Spleen (tissue), 11 donors: ENCODE measurements around the gene ATP2B3. TPM values are rescaled to one million over a fixed set of nuclear protein-coding genes. Genes with fewer than 3 reads are reported as not detected.

Experiments
- DNase-seq: peaks from one replicate; pipeline ENCODE4 v3.0.0-alpha.2; 2020
- H3K27ac ChIP-seq, 8 donors: fragments of 200-600 bp; sonication (generic) in 7 of 8; 1 replicate in 4 of 8; 2 replicates in 4 of 8; pipeline versions ENCODE4 v1.5.0 to v1.8.0; 2016 to 2021; ENCODE audit warnings: inconsistent platforms in 4 of 8, mild to moderate bottlenecking in 4 of 8, moderate library complexity in 1 of 8
- H3K27me3 ChIP-seq, 7 donors: fragments of 200-600 bp; sonication (generic) in 6 of 7; replicated peaks in 1 of 7; 1 replicate in 4 of 7; 2 replicates in 3 of 7; pipeline versions ENCODE4 v1.5.0 to v1.8.0; 2016 to 2021; ENCODE audit warnings: inconsistent platforms in 3 of 7, mild to moderate bottlenecking in 1 of 7
- H3K36me3 ChIP-seq, 6 donors: fragments of 200-600 bp; sonication (generic) in 5 of 6; 1 replicate in 4 of 6; 2 replicates in 2 of 6; pipeline versions ENCODE4 v1.5.0 to v1.8.0; 2016 to 2021; ENCODE audit warnings: inconsistent platforms in 2 of 6
- H3K4me1 ChIP-seq, 6 donors: fragments of 200-600 bp; sonication (generic) in 5 of 6; 1 replicate in 3 of 6; 2 replicates in 3 of 6; pipeline versions ENCODE4 v1.5.0 to v1.8.0; 2016 to 2021; ENCODE audit warnings: inconsistent platforms in 3 of 6
- H3K4me3 ChIP-seq, 8 donors: fragments of 200-600 bp; sonication (generic) in 7 of 8; 1 replicate in 4 of 8; 2 replicates in 4 of 8; pipeline versions ENCODE4 v1.5.0 to v1.8.0; 2016 to 2021; ENCODE audit warnings: inconsistent platforms in 4 of 8, mild to moderate bottlenecking in 4 of 8, moderate library complexity in 2 of 8
- H3K9me3 ChIP-seq, 8 donors: fragments of 200-600 bp; sonication (generic) in 7 of 8; 1 replicate in 4 of 8; 2 replicates in 4 of 8; pipeline versions ENCODE4 v1.5.0 to v1.8.0; 2016 to 2021; ENCODE audit warnings: inconsistent platforms in 4 of 8
- CTCF ChIP-seq, 11 experiments: fragments of 200-600 bp in 7 of 11; fragments of 450-650 bp in 4 of 11; sonication (generic) in 4 of 11; IDR thresholded peaks in 8 of 11; conservative IDR thresholded peaks in 3 of 11; 1 replicate in 7 of 11; 2 replicates in 4 of 11; pipeline versions ENCODE4 v1.4.0 to v1.8.0; 2016 to 2021; ENCODE audit warnings: antibody characterized with exemption in 11 of 11, inconsistent platforms in 4 of 11, mild to moderate bottlenecking in 1 of 11
- POLR2A ChIP-seq, 3 donors: fragments of 450-650 bp; IDR thresholded peaks; one replicate each; pipeline ENCODE4 v1.5.1; 2017; ENCODE audit warnings: antibody characterized with exemption in 3 of 3, mild to moderate bottlenecking in 1 of 3
- POLR2AphosphoS5 ChIP-seq, 3 donors: sonication (generic); formaldehyde crosslinking; IDR thresholded peaks; one replicate each; pipeline ENCODE4 v1.5.1; 2017; ENCODE audit warnings: antibody characterized with exemption in 3 of 3
- WGBS, 5 donors: extraction: QIAGEN DNeasy Blood & Tissue Kit in 3 of 5; methylation state at CpG; one replicate each; pipeline versions ENCODE4 v1.1.5 to v1.1.7; 2013 to 2018; 5-methylcytosine and 5-hydroxymethylcytosine counted together
- intact Hi-C: fragments of 100-400 bp; cut with DNase I; formaldehyde crosslinking; loops from one replicate; pipeline ENCODE4 v1.15.0; 2023; ENCODE audit warnings: low total_unique reads
- polyA plus RNA-seq, 3 donors: library from polyadenylated mRNA; stranded (reverse); fragments of 200-250 nt; gene quantifications; one replicate each; pipeline ENCODE4 v1.2.1, GENCODE V29; 2013
- total RNA-seq, 7 donors: library from RNA; depleted of rRNA in 3 of 7; stranded (reverse); fragments of >200 nt in 3 of 7; fragmentation: NEBNext Ultra II Directional in 4 of 7; extraction: Animal tissue kit (Norgen Biotek cat#: 25700) in 4 of 7; gene quantifications; one replicate each; pipeline versions ENCODE4 v1.1.0 to v1.2.1, GENCODE V29; 2016 to 2021
- donor health status: healthy with polysubstance abuse.
- donor health status: DM: no; HTN: no; CAD: no; lungs with moderate emphysema.
- donor health status: DM: no; HTN: no; CAD: no.
- donor health status: Bipolar disorder and iron deficiency.
- donor health status: healthy.
- donor health status: DM: no; HTN: no; CAD: no.
- donor health status: DM: yes; HTN: yes; CAD: no.

Gene ATP2B3
- total and polyA plus RNA-seq, 10 donors: 0.07 to 0.13 TPM; not detected in 8

DNA sequence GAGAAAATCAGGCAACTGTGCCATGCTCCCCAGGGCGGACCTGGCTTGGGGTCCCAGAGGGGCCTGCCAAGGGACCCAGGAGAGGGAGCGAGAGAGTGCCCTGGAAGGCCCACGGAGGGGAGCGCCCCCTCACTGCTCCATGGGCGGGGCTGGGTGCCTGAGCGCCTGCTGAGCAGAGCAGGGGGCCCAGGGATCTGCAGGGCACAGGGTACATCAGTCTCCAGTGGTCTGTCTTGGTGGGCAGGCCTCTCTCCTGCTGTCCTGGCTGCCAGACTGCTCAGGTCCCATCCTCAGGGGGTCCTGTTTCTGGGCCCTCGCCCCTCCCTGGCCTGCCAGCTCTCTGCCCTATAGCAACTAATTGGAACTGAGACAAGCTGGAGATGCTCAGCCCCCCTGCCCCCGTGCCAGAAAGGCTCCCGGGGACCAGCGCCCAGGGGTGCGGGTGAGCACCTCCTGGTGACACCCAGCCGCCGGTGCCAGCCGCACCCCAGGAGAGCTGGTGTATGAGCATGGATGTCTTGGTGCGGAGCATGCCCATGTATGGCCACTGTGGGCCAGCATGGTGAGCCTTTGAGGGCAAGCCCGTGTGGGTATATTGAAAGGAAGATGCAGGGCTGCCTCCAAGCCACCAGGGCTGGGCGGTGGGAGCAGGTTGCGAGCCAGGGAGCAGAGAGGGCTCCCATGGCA, 21.4 kb upstream of the ATP2B3 start:
- Histone ChIP-seq H3K4me1 (peaks cover 0 to 17% (median 5%) of the 10 kb centered on the region in 6 donors), H3K36me3 (no peaks in the 10 kb centered on the region), H3K4me3 (peak overlapping the region in 7 of 8 donors; percentile 22 to 52 (median 33)), H3K27ac (peak overlapping the region in 5 of 8 donors; percentile 54 to 71 (median 60)), H3K9me3 (no peaks in the 10 kb centered on the region), H3K27me3 (peaks cover 0 to 25% (median 0%) of the 10 kb centered on the region in 7 donors)
- intact Hi-C loops: no loop called here
- no peak for DNase-seq
- 74 to 82% (median 77%) methylated on average over 12 to 18 of the region's 18 CpGs; no CpG with 5 or more reads in 1 of the 5 donors for WGBS, 5 donors
- TF ChIP-seq CTCF (IDR thresholded peaks at IDR 0.05 in 8 of 11, conservative IDR thresholded peaks at IDR 0.05 in 3 of 11) (no peak), POLR2A (IDR thresholded peaks at IDR 0.05) (no peak), POLR2AphosphoS5 (IDR thresholded peaks at IDR 0.05) (peak in 1 of 3 donors; percentile 40)

DNA sequence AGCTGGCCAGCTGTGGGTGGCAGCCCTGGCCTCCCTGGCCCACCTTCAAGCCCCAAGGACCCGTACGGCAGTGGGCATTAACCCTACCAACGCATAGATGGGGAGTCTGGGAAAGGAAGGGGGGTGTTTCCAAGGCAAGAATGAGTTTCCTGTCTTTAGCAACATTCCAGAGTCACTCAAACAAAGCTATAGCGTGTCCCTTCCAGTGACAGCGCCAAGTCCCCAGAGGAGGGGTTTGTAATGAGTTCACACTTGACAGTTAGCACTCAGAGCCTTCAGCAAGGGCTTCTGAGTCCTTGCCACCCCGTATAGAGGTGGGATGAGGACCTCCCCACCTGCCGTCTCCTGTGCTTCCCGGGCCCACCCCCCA, 20.9 kb upstream of the ATP2B3 start:
- H3K4me1 ChIP-seq: peaks cover 0 to 12% (median 4%) of the 10 kb centered on the region in 6 donors
- peak overlapping the region in 7 of 8 donors; percentile 14 to 52 (median 33) for H3K4me3 ChIP-seq
- intact Hi-C loops: no loop called here
- WGBS, 5 donors: 34 to 69% (median 58%) methylated on average over 4 to 8 of the region's 8 CpGs
- H3K36me3 ChIP-seq: no peaks in the 10 kb centered on the region
- H3K9me3 ChIP-seq: no peaks in the 10 kb centered on the region
- peak overlapping the region in 5 of 8 donors; percentile 54 to 71 (median 60) for H3K27ac ChIP-seq
- peaks cover 0 to 25% (median 0%) of the 10 kb centered on the region in 7 donors for H3K27me3 ChIP-seq
- DNase-seq: no peak
- TF ChIP-seq POLR2A (IDR thresholded peaks at IDR 0.05): no peak
- TF ChIP-seq POLR2AphosphoS5 (IDR thresholded peaks at IDR 0.05): no peak
- TF ChIP-seq CTCF (IDR thresholded peaks at IDR 0.05 in 8 of 11, conservative IDR thresholded peaks at IDR 0.05 in 3 of 11): no peak

- intact Hi-C loops: no loop called here
- no peak for DNase-seq
- Histone ChIP-seq H3K9me3 (no peaks in the 10 kb centered on the region), H3K27ac (peak overlapping the region in 2 of 8 donors; percentile 10 to 33), H3K4me3 (peak overlapping the region in 2 of 8 donors; percentile 15 to 19), H3K27me3 (peaks cover 0 to 25% (median 0%) of the 10 kb centered on the region in 7 donors), H3K36me3 (no peaks in the 10 kb centered on the region), H3K4me1 (no peaks in the 10 kb centered on the region)
- WGBS, 5 donors: 76 to 91% (median 89%) methylated on average over 3 to 7 of the region's 7 CpGs; no CpG with 5 or more reads in 2 of the 5 donors
- TF ChIP-seq POLR2AphosphoS5 (IDR thresholded peaks at IDR 0.05) (peak in 1 of 3 donors; percentile 13), CTCF (IDR thresholded peaks at IDR 0.05 in 8 of 11, conservative IDR thresholded peaks at IDR 0.05 in 3 of 11) (no peak)
These were observed 19.0 kb upstream of the ATP2B3 start for GRCh38 chrX:153498453-153498852.

- TF ChIP-seq POLR2AphosphoS5 (IDR thresholded peaks at IDR 0.05) (no peak), POLR2A (IDR thresholded peaks at IDR 0.05) (no peak), CTCF (IDR thresholded peaks at IDR 0.05 in 8 of 11, conservative IDR thresholded peaks at IDR 0.05 in 3 of 11) (no peak)
- Histone ChIP-seq H3K36me3 (no peaks in the 10 kb centered on the region), H3K4me3 (peak overlapping the region in 3 of 8 donors; percentile 17 to 19 (median 17)), H3K27me3 (peaks cover 0 to 25% (median 0%) of the 10 kb centered on the region in 7 donors), H3K4me1 (no peaks in the 10 kb centered on the region), H3K9me3 (no peaks in the 10 kb centered on the region), H3K27ac (peak overlapping the region in 1 of 8 donors; percentile 28)
- DNase-seq: no peak
- 74 to 84% (median 76%) methylated on average over 5 to 15 of the region's 15 CpGs for WGBS, 5 donors
- intact Hi-C loops: no loop called here
These were observed 18.1 kb upstream of the ATP2B3 start for GRCh38 chrX:153499341-153499740.
